GM15510 (cell line): Measurements from ENCODE around the gene ZNF672.

Experiments
- POLR2A ChIP-seq: IDR thresholded peaks from 3 replicates; pipeline ENCODE4 v1.6.1; 2011; ENCODE audit warnings: borderline replicate concordance; ENCODE audit not compliant: insufficient read length; ENCODE audit errors: extremely low read depth

ZNF672 gene

DNA sequence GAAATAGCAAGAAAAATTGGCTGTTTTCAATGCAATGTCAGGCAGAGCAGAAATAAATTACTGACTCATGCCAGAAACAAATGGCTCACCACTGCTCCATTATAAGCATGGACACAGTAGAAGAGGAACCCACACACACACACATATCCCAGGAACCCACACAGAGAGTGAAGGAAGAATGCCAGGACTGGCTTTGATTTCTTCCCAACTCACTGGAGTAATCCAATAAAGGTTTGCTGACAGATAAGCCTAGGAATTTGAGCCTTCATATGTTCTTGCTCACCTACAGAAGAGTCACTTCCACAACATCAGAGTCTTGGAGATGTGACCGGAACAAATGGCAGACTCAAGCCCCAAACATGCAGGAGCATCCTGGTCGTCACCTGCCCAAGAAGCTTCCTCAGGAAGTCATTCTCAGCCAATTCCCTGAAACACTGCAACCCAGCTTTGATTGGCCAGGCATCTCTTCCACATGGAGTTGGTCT is 14.5 kb upstream of the ZNF672 start:
- no peak for TF ChIP-seq POLR2A

DNA sequence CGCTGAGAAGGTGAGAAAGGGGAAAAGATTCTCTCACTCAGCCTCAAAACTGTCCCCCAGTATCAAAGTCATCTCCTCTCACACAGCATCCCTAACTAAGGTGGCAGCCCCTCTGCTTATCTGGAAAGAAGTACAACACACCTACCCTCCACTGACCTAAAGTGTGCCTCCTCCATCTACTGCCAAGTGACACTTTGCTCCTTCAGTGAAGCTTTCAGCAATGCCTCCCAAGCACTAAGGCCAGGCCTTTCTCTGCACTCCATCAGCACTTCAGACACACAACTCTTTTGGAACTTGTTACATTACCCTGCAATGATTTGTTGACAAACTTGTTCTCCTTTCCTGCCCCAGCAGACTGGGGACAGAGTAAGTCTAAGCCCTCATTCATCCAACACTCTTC is 13.7 kb upstream of the ZNF672 start:
- no peak for TF ChIP-seq POLR2A

DNA sequence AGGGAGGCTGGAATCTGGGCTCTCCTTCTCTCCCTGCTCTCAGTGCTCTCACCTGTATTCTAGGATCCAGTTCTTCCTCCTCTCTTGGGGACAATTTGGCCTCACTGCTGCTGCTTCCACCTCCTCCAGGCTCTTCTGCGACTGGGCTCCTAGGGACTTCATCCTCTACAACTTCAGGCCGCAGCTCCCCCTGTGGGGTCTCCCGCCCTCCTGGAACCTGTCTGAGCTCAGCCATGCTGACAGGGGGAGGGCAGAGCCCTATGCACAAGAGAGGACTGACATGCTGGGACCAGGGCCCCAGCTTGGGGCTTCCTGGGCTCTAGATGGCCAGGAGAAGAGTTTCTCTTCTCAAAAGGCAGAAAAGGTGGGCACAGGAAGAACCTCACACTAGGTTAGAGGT is 13.3 kb upstream of the ZNF672 start:
- no peak for TF ChIP-seq POLR2A

DNA sequence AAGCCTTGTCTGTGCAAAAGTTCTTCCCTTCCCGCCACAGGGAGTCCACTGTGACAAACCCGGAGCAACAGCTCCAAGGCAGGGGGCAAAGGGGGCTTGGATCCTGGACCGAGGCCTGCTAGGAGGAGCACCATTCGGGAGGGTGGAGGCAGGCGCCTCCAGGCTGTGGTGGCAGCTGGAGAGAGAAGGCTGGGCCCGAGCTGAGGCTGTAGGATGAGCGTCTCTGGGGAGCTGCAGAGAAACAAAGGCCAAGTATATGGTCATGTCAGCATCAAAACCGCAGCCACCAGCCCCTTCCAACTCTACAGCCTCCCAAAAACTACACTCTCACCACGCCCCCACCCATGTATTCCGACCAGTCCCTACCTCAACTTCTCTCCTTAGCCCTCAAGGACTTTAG is 12.9 kb upstream of the ZNF672 start:
- TF ChIP-seq POLR2A: no peak

DNA sequence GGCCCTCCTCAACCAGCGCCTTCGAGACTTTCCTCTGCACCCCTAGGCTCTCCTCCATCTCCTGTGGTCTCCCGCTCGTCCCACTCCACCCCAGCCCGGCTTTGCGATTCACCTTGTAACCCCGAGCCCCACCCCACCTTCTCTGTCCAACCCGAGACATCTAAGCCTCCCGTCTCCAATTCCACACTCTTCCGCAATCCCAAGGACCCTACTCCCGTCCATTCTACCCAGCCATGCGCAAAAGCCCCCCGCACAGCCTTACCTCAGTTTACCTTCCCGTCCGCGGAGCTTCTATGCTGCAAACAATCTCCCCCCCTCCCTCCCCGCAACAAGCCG is 12.5 kb upstream of the ZNF672 start:
- TF ChIP-seq POLR2A: peak; percentile 45

DNA sequence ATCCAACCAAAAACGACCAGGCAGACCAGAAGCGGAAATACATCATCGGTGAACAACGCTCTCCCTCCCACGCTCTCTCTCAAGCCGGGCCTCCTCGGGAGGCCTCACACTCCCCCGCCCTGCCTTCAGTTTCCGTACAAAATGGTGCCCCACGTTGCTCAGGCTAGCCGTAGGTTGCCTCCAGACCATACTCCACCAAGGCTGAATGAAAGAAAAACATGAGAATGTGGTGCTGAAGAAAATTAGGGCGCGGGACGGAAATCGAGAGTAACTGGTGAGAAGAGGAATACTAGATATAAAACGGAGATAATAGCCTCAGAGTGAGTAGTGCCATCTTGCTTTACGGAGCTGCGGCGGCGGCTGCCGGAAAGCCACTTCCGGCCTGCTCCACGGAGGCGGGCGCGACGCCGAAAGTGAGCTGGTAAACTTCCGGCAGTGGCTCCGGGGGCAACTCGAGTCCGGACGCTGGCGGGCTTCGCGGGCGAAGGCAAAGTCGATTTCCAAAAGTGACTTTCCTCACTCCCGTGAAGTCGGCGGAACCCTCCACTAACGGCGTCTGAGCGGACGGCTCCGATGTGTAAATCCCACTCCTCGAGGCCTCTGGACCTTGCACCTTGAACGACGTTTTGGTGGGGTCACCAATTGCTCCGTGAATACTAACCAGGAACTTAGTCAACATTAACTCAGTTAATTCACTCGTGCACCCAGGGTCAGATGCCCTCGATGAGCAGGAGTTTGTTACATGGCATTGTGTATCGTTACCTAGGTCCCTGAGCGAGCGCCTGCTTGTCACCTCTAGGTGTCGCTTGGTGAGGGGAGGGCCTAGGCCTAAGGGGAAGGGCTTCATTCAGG is 11.9 kb upstream of the ZNF672 start, which contains the start of gene SH3BP5L:
Gene SH3BP5L (minus strand): TSS at position 7 of the 852 bp plus-strand sequence. CDS start 980 bp downstream, outside the sequence.
- peak; percentile 78 for TF ChIP-seq POLR2A

DNA sequence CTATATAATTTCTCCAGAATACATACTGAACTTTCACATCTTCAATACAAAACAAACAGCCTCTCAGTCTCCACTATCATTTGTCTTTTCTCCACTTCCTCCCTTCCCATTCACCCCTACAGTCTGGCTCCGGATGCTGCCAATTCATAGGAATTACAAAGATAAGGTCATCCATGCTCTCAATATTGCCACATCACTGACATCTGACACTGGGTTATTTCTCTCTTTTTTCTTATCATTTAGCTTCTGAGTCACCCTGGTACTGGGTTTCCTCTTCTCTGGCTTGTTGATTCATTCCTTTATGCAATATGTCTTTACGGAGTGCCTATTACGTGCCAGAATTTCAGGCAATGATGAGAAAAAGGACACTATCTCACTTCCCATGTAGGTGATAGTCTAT is 9.2 kb upstream of the ZNF672 start:
- TF ChIP-seq POLR2A: no peak

DNA sequence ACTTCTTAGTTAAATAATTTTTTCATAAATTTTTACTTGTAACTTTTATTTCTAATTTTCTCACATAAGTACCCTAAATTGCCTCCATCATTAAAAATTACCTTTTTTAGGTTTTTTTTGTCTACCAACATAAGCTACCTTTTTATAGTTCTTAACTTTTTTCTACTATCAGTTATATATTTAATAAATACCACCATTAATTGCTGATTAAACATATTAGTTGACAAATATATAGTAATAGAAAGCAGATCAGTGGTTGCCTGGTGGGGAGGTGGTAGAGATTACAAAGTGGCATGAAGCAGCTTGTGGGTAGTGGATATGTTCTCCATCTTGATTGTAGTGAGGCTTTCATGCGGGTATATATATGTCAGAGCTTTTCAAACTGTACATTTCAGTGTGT is 6.2 kb upstream of the ZNF672 start:
- no peak for TF ChIP-seq POLR2A

DNA sequence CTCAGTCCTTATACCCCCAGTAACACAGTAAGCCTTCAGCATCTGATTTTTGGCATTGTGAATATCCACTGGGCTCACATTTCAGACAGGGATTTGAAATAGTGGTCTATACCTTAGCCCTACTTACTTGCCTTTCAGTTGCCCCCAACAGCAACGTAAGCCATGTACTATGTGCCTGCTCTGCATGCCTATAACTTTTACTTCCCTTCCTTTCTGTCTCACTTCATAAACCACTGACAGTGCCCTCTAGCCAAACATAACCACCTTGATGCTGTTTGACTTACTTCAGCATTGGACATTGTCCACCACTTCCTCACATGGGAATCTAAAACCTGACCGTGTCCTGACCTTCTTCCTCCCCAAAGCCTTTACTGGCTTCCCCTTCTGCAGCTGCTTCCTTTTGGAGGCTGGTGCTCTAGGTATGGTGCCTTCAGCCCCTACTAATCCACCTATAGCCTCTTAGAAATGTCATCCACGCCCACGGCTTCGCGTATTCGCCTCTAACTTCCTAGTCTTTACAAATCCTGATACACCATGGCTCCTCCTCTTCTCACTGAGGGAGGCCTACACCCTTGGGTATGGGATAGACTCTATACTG is 3.6 kb upstream of the ZNF672 start:
- TF ChIP-seq POLR2A: no peak

DNA sequence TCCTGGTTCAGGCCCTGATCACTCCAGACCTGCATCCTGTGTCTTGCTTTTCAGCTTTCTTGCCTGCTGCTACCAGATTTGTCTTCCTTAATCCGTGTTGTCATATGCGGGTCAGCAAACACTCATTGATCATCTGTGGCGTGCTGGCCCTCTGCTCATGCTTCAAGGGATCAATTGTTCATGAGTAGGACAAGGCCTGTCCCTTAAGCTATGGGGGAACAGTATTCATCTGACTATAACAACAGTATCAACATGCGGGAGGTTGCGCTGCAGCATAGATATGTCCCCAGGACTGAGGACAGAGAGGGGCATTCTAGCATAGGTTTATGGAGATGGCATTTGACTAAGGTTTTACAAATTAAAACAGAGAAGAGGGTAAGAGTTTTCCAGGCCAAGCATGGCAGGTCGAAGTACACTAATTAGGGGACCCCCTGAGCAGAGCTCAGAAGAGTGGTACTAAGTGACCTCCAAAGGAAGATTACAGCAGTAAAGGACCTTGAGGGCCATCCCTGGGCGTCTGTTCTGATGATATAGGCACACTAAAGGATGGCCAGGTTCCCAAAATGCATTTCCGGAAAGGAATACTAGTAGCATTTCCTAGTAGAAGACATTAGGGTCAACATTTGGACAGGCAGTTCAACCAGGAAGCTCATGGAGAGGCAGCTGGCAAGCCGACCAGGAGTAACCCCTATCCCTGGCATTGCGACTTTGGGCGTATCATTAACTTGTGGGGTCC is 811 bp upstream of the ZNF672 start:
- no peak for TF ChIP-seq POLR2A

DNA sequence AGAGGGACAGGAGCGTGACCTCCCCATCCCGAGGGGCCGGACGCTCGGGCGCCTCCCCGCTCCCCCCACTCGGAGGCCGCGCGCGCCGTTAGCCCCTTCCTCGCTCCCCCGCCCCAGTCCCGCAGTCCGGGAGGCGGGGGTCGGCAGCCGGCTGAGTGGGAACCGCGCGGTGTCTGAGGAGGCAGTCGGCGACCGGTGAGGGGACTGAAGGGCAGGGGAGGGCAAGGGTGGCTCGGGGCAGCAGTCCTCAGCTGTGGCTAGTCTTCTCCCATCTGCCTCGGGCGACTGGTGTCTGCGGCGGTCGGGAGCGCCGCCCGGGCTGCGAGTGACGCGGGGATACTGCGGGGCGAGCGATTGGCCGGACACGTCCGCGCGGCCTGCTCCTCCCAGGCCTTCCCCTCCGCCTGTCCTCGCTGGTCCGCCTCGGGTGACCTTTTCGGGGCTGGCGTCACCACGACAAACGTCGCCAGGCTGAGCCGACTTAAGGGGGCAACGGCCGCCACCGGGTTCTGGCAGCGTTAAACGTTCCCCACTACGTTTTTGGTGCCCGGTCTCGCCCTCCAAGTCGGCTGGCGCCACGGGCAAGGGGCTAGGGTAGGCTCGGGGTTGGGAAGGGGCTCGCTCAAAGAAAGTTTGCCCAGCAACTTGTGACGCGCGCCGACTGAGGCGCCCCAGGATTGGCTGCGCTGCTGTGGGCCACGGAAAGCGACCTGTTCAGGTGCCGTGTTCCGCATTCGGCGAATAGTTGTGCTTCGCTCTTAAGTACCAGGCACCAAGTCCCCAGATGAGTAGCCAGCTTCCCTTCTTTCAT is 538 bp downstream of the ZNF672 start:
- peak; percentile 85 for TF ChIP-seq POLR2A

DNA sequence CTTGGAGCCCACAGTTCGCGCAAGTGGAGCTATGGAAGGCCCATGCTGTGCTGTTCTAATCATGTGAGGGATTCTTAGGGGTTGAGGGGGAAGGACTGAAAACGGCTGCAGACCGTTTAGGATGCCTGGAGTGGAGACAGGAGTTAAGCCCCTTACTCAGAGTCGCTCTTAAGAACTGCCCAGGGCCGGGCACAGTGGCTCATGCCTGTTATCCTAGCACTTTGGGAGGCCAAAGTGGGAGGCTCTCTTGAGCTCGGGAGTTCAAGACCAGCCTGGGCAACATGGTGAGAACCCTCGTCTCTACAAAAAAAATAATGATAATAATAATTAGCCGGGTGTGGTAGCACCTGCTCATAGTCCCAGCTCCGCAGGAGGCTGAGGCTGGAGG is 1.1 kb downstream of the ZNF672 start:
- no peak for TF ChIP-seq POLR2A

DNA sequence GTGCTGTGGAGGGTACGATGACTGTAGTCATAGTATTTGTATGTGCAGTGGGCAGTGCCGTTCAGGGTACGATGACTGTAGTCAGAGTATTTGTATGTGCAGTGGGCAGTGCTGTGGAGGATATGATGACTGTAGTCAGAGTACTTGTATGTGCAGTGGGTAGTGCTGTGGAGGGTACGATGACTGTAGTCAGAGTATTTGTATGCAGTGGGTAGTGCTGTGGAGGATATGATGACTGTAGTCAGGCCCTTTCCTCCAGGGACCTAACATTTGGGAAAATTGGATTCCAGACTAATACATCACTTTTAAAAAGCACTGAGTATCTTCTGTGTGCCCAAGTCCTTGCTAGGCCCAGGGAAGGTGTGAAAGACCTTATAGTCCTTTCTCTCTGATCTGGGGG is 2.9 kb downstream of the ZNF672 start:
- TF ChIP-seq POLR2A: no peak

DNA sequence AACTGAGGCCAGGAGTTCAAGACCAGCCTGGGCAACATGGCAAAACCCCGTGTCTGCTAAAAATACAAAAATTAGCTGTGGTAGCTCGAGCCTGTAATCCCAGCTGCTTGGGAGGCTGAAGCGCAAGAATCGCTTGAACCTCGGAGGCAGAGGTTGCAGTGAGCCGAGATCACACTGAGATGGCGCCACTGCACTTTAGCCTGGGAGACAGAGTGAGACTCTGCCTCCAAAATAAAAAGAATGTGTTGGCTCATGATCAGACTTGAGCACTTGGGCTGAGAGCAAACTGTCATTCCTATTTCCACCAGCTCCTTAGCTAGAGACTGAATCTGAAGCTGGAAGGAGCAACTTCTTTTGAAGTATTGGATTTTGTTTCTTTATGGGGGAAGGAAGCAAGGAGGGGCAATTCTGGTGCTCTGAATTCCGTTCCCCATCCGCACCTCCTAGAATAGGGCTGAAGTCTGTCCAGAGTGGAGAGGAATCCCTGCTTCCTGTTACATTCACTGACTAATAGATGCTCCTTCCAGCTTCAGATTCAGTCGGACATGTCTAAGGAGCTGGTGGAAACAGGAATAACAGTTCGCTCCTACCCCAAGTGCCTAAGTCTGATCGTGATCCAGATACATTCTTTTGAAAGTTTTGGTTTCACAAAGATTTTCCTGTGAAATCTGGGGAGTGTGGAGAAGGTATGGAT is 3.8 kb downstream of the ZNF672 start:
- TF ChIP-seq POLR2A: no peak
